CD4-positive, alpha-beta T cell (primary cell): ENCODE data around the gene NKX2-2. TPM values are rescaled to one million over a fixed set of nuclear protein-coding genes. Genes with fewer than 3 reads are reported as not detected.

Experiments
- ATAC-seq: fragments of 200-7000 bp; cut with Tn5 transposase; one replicate; pipeline ENCODE4 v1.10.0; 2022; ENCODE audit warnings: mild to moderate bottlenecking; ENCODE audit not compliant: poor library complexity
- CTCF ChIA-PET: fragments of 350-600 bp; sonication (Branson Sonifier 250); formaldehyde crosslinking; loops from one replicate; lab custom pipeline; 2021; ENCODE audit warnings: antibody characterized with exemption, inconsistent platforms; lab: Charles Lee
- POLR2A ChIA-PET: fragments of 350-600 bp; sonication (Branson Sonifier 250); formaldehyde crosslinking; loops from one replicate; lab custom pipeline; 2021; ENCODE audit warnings: antibody characterized with exemption, inconsistent platforms; lab: Charles Lee
- DNase-seq, 14 experiments: peaks; one replicate each; pipeline ENCODE4 v3.0.0-alpha.2; 2013 to 2020; ENCODE audit warnings: mixed read lengths in 2 of 14
- H3K27ac ChIP-seq, 2 donors: one replicate each; pipeline versions ENCODE4 v1.5.1 to v1.7.0; 2013; ENCODE audit warnings: low read length in 2 of 2, low read depth in 1 of 2, mild to moderate bottlenecking in 1 of 2
- H3K27me3 ChIP-seq, 2 experiments: 1 replicate in 1 of 2; 2 replicates in 1 of 2; pipeline versions ENCODE4 v1.6.1 to v1.7.0; 2013; ENCODE audit warnings: low read length in 2 of 2, control low read depth in 1 of 2, mild to moderate bottlenecking in 1 of 2, moderate library complexity in 1 of 2; ENCODE audit not compliant: insufficient read depth in 2 of 2, control insufficient read depth in 1 of 2
- H3K36me3 ChIP-seq: one replicate; pipeline ENCODE4 v1.6.1; 2013; ENCODE audit warnings: low read length, control low read depth; ENCODE audit not compliant: insufficient read depth
- H3K4me1 ChIP-seq: one replicate; pipeline ENCODE4 v1.6.1; 2013; ENCODE audit warnings: low read length, control low read depth; ENCODE audit not compliant: insufficient read depth
- H3K4me3 ChIP-seq: one replicate; pipeline ENCODE4 v1.5.1; 2013; ENCODE audit warnings: mild to moderate bottlenecking, low read length, moderate library complexity
- H3K9me3 ChIP-seq, 2 experiments: 1 replicate in 1 of 2; 2 replicates in 1 of 2; pipeline versions ENCODE4 v1.6.1 to v1.7.0; 2013; ENCODE audit warnings: low read length in 2 of 2, mild to moderate bottlenecking in 2 of 2, control low read depth in 1 of 2, moderate library complexity in 1 of 2; ENCODE audit not compliant: control insufficient read depth in 1 of 2, insufficient read depth in 1 of 2
- H3K27ac Mint-ChIP-seq: one replicate; pipeline ENCODE4 v1.8.0; 2020; ENCODE audit warnings: mixed read lengths
- H3K27me3 Mint-ChIP-seq: one replicate; pipeline ENCODE4 v1.8.0; 2021; ENCODE audit warnings: mixed read lengths
- H3K36me3 Mint-ChIP-seq: one replicate; pipeline ENCODE4 v1.8.0; 2021; ENCODE audit warnings: low read depth, mixed read lengths
- H3K4me1 Mint-ChIP-seq: one replicate; pipeline ENCODE4 v1.8.0; 2021; ENCODE audit warnings: low read depth, mixed read lengths
- H3K4me3 Mint-ChIP-seq: one replicate; pipeline ENCODE4 v1.8.0; 2020; ENCODE audit warnings: mild to moderate bottlenecking, mixed read lengths
- H3K9me3 Mint-ChIP-seq: one replicate; pipeline ENCODE4 v1.8.0; 2020; ENCODE audit warnings: mixed read lengths
- CTCF ChIP-seq: fragments of 200-600 bp; IDR thresholded peaks from one replicate; pipeline ENCODE4 v1.8.0; 2022; ENCODE audit warnings: antibody characterized with exemption, mild to moderate bottlenecking
- intact Hi-C, 2 experiments: fragments of 100-400 bp; cut with DNase I in 1 of 2; cut with micrococcal nuclease in 1 of 2; formaldehyde crosslinking; loops; one replicate each; pipeline versions ENCODE4 v1.15.1 to v1.9.0; 2023 to 2025; cut with DNase I, micrococcal nuclease
- total RNA-seq, 174 experiments: library from RNA in 2 of 174; stranded (reverse) in 2 of 174; gene quantifications; one replicate each; pipeline ENCODE4 v1.2.3 and lab custom pipeline; 2021 to 2026

The NKX2-2 gene
- total RNA-seq, 2 experiments from 2014 or later = not detected

GRCh38 chr20:21518292-21518991 is 4.6 kb upstream of the NKX2-2 start:
- Mint-ChIP-seq H3K36me3 (no peaks in the 10 kb centered on the region), H3K4me3 (peak overlapping the region; percentile 61), H3K27me3 (peaks cover 85% of the 10 kb centered on the region), H3K9me3 (no peaks in the 10 kb centered on the region), H3K27ac (no peak overlapping the region), H3K4me1 (peaks cover 57% of the 10 kb centered on the region)
- H3K4me1 ChIP-seq = peaks cover 68% of the 10 kb centered on the region
- H3K27ac ChIP-seq = no peak overlapping the region
- H3K4me3 ChIP-seq = no peak overlapping the region
- peaks cover 85 to 92% of the 10 kb centered on the region in 2 experiments for H3K27me3 ChIP-seq
- POLR2A ChIA-PET = no interaction called here
- TF ChIP-seq CTCF = no peak
- H3K36me3 ChIP-seq = no peaks in the 10 kb centered on the region
- DNase-seq = no peak
- ATAC-seq = no peak
- H3K9me3 ChIP-seq = peaks cover 0 to 40% of the 10 kb centered on the region in 2 experiments
- intact Hi-C loops = loop anchor here in 1 of 2 experiments (5.0 to 10.0 kb wide), 2 partner anchors 121 to 804 kb away; partner anchors contain the start of genes NKX2-4 and RALGAPA2
- CTCF ChIA-PET = interaction anchor here (0.7 to 2.2 kb wide), 4 partner anchors 9 to 283 kb away, joined by 3 to 6 read pairs (median 5); no protein-coding TSS in a partner anchor

GRCh38 chr20:21517566-21518277 is 3.9 kb upstream of the NKX2-2 start:
- H3K9me3 ChIP-seq = peaks cover 0 to 47% of the 10 kb centered on the region in 2 experiments
- TF ChIP-seq CTCF = no peak
- Mint-ChIP-seq H3K4me3 (peak overlapping the region; percentile 61), H3K9me3 (no peaks in the 10 kb centered on the region), H3K27ac (no peak overlapping the region), H3K36me3 (no peaks in the 10 kb centered on the region), H3K27me3 (peaks cover 85% of the 10 kb centered on the region), H3K4me1 (peaks cover 56% of the 10 kb centered on the region)
- DNase-seq (peak in 2 of 14 experiments; percentile 19 to 24), ATAC-seq (no peak)
- POLR2A ChIA-PET = no interaction called here
- no peak overlapping the region for H3K4me3 ChIP-seq
- H3K4me1 ChIP-seq = peaks cover 69% of the 10 kb centered on the region
- H3K27me3 ChIP-seq = peaks cover 85 to 92% of the 10 kb centered on the region in 2 experiments
- H3K27ac ChIP-seq = no peak overlapping the region
- H3K36me3 ChIP-seq = no peaks in the 10 kb centered on the region
- intact Hi-C loops = loop anchor here in 1 of 2 experiments (5.0 to 10.0 kb wide), 2 partner anchors 120 to 803 kb away; partner anchors contain the start of genes NKX2-4 and RALGAPA2
- CTCF ChIA-PET = interaction anchor here (1.5 to 2.2 kb wide), 3 partner anchors 8 to 282 kb away, joined by 5 to 6 read pairs (median 5); no protein-coding TSS in a partner anchor

GRCh38 chr20:21516861-21517565 is 3.1 kb upstream of the NKX2-2 start:
- Mint-ChIP-seq H3K27me3 (peaks cover 90% of the 10 kb centered on the region), H3K9me3 (no peaks in the 10 kb centered on the region), H3K4me1 (peaks cover 63% of the 10 kb centered on the region), H3K4me3 (peak overlapping the region; percentile 38), H3K27ac (no peak overlapping the region), H3K36me3 (no peaks in the 10 kb centered on the region)
- POLR2A ChIA-PET = no interaction called here
- no peak for DNase-seq
- Histone ChIP-seq H3K4me3 (no peak overlapping the region), H3K27ac (no peak overlapping the region), H3K27me3 (peaks cover 91 to 94% of the 10 kb centered on the region in 2 experiments), H3K9me3 (peaks cover 0 to 54% of the 10 kb centered on the region in 2 experiments), H3K36me3 (no peaks in the 10 kb centered on the region), H3K4me1 (peaks cover 72% of the 10 kb centered on the region)
- ATAC-seq = no peak
- intact Hi-C loops = loop anchor here in 1 of 2 experiments (5.0 to 10.0 kb wide), 2 partner anchors 120 to 802 kb away; partner anchors contain the start of genes NKX2-4 and RALGAPA2
- no peak for TF ChIP-seq CTCF
- CTCF ChIA-PET = interaction anchor here (1.5 kb wide), 1 partner anchor 281 kb away, joined by 5 read pairs; no protein-coding TSS in a partner anchor
